ENCODE measurements around the gene FILIP1L. TPM values are rescaled to one million over a fixed set of nuclear protein-coding genes. Genes with fewer than 3 reads are reported as not detected.

The FILIP1L gene
- total RNA-seq, 1 donor from 2014 or later, result 19.1 TPM

- H3K4me3 Mint-ChIP-seq (ENCODE audit: unreplicated experiment), result no peak overlapping the region
- H3K9me3 Mint-ChIP-seq (ENCODE audit: unreplicated experiment), result no peaks in the 10 kb centered on the region
- H3K27ac Mint-ChIP-seq (ENCODE audit: unreplicated experiment), result no peak overlapping the region
- peaks cover 6% of the 10 kb centered on the region for H3K36me3 Mint-ChIP-seq (ENCODE audit: low read depth, unreplicated experiment)
- H3K27me3 Mint-ChIP-seq (ENCODE audit: unreplicated experiment), result no peaks in the 10 kb centered on the region
- no peak for DNase-seq (ENCODE audit: low spot score)
- no peak for TF ChIP-seq CTCF (IDR thresholded peaks at IDR 0.05; ENCODE audit: unreplicated experiment)
- H3K4me1 Mint-ChIP-seq (ENCODE audit: unreplicated experiment), result peaks cover 10% of the 10 kb centered on the region
These were observed 263.7 kb downstream of the FILIP1L start for GRCh38 chr3:99850608-99851007.

GRCh38 chr3:99848433-99848832 lies 265.9 kb downstream of the FILIP1L start:
- DNase-seq (ENCODE audit: low spot score), result no peak
- Mint-ChIP-seq H3K9me3 (ENCODE audit: unreplicated experiment) (no peaks in the 10 kb centered on the region), H3K36me3 (ENCODE audit: low read depth, unreplicated experiment) (peaks cover 6% of the 10 kb centered on the region), H3K4me3 (ENCODE audit: unreplicated experiment) (no peak overlapping the region), H3K27ac (ENCODE audit: unreplicated experiment) (no peak overlapping the region), H3K27me3 (ENCODE audit: unreplicated experiment) (no peaks in the 10 kb centered on the region), H3K4me1 (ENCODE audit: unreplicated experiment) (peaks cover 26% of the 10 kb centered on the region)
- no peak for TF ChIP-seq CTCF (IDR thresholded peaks at IDR 0.05; ENCODE audit: unreplicated experiment)

GRCh38 chr3:99846477-99847160 lies 267.7 kb downstream of the FILIP1L start:
- H3K36me3 Mint-ChIP-seq (ENCODE audit: low read depth, unreplicated experiment), result peaks cover 6% of the 10 kb centered on the region
- TF ChIP-seq CTCF (IDR thresholded peaks at IDR 0.05; ENCODE audit: unreplicated experiment), result no peak
- no peak for DNase-seq (ENCODE audit: low spot score)
- no peak overlapping the region for H3K4me3 Mint-ChIP-seq (ENCODE audit: unreplicated experiment)
- H3K27ac Mint-ChIP-seq (ENCODE audit: unreplicated experiment), result peak overlapping the region; percentile 93
- peaks cover 32% of the 10 kb centered on the region for H3K4me1 Mint-ChIP-seq (ENCODE audit: unreplicated experiment)
- no peaks in the 10 kb centered on the region for H3K27me3 Mint-ChIP-seq (ENCODE audit: unreplicated experiment)
- H3K9me3 Mint-ChIP-seq (ENCODE audit: unreplicated experiment), result no peaks in the 10 kb centered on the region

- Mint-ChIP-seq H3K27ac (ENCODE audit: unreplicated experiment) (peak overlapping the region; percentile 93), H3K36me3 (ENCODE audit: low read depth, unreplicated experiment) (peaks cover 6% of the 10 kb centered on the region), H3K4me3 (ENCODE audit: unreplicated experiment) (no peak overlapping the region), H3K4me1 (ENCODE audit: unreplicated experiment) (peaks cover 32% of the 10 kb centered on the region), H3K9me3 (ENCODE audit: unreplicated experiment) (no peaks in the 10 kb centered on the region), H3K27me3 (ENCODE audit: unreplicated experiment) (no peaks in the 10 kb centered on the region)
- no peak for DNase-seq (ENCODE audit: low spot score)
- TF ChIP-seq CTCF (IDR thresholded peaks at IDR 0.05; ENCODE audit: unreplicated experiment), result no peak
These were observed 268.3 kb downstream of the FILIP1L start for GRCh38 chr3:99845999-99846398.

- Mint-ChIP-seq H3K9me3 (ENCODE audit: unreplicated experiment) (no peaks in the 10 kb centered on the region), H3K27ac (ENCODE audit: unreplicated experiment) (peak overlapping the region; percentile 87), H3K27me3 (ENCODE audit: unreplicated experiment) (no peaks in the 10 kb centered on the region), H3K36me3 (ENCODE audit: low read depth, unreplicated experiment) (peaks cover 6% of the 10 kb centered on the region), H3K4me1 (ENCODE audit: unreplicated experiment) (peaks cover 32% of the 10 kb centered on the region), H3K4me3 (ENCODE audit: unreplicated experiment) (no peak overlapping the region)
- no peak for TF ChIP-seq CTCF (IDR thresholded peaks at IDR 0.05; ENCODE audit: unreplicated experiment)
- no peak for DNase-seq (ENCODE audit: low spot score)
These were observed 269.0 kb downstream of the FILIP1L start for GRCh38 chr3:99845331-99845730.

All from endothelial cell (in vitro differentiated cells).